ENCODE measurements around the gene SEMA3F.

- TF ChIP-seq EP300 (IDR thresholded peaks at IDR 0.05), result no peak
- no peak for TF ChIP-seq CTCF (IDR thresholded peaks at IDR 0.05)
- no peak for TF ChIP-seq POLR2AphosphoS5 (IDR thresholded peaks at IDR 0.05)
These were observed 3.5 kb downstream of the SEMA3F start for GRCh38 chr3:50158530-50159146.
